ENCODE measurements around the gene AHNAK. TPM values are rescaled to one million over a fixed set of nuclear protein-coding genes. Genes with fewer than 3 reads are reported as not detected.

The AHNAK gene
- polyA plus RNA-seq, 1 donor from 2014 or later, result 107 TPM

- H3K27me3 Mint-ChIP-seq, result no peaks in the 10 kb centered on the region
- peak overlapping the region in 1 of 3 donors; percentile 50 for H3K27ac Mint-ChIP-seq
- H3K4me1 Mint-ChIP-seq, result no peaks in the 10 kb centered on the region
- no peaks in the 10 kb centered on the region for H3K9me3 Mint-ChIP-seq
- H3K36me3 Mint-ChIP-seq, result peaks cover 3% of the 10 kb centered on the region
- H3K4me3 Mint-ChIP-seq, result no peak overlapping the region
Observed at GRCh38 chr11:62406034-62406433, 140.6 kb downstream of the AHNAK start.

- Mint-ChIP-seq H3K27me3 (no peaks in the 10 kb centered on the region), H3K4me3 (peak overlapping the region in 1 of 4 donors; percentile 37), H3K9me3 (no peaks in the 10 kb centered on the region), H3K27ac (no peak overlapping the region), H3K36me3 (peaks cover 3% of the 10 kb centered on the region), H3K4me1 (no peaks in the 10 kb centered on the region)
Observed at GRCh38 chr11:62404901-62405300, 141.7 kb downstream of the AHNAK start.

DNA sequence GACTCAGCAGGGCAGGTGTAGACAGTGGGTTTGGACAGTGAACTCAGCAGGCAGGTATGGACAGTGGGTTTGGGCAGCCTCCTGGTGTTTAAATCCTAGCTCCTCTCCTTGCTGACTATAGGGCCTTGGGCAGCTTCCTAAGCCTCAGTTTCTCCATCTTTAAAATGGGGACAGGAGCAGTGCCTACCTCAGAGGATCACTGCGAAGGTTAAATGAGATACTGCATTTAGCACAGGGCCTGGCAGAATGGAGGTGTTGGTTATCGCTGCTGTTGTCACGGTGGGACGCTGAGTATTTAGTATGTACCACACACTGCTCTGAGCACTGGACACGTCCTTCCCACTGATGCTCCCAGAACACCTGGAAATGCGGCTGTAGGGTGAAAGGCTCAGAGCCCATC is 142.2 kb downstream of the AHNAK start:
- Mint-ChIP-seq H3K4me3 (no peak overlapping the region), H3K4me1 (no peaks in the 10 kb centered on the region), H3K27ac (no peak overlapping the region), H3K36me3 (peaks cover 3% of the 10 kb centered on the region), H3K27me3 (no peaks in the 10 kb centered on the region), H3K9me3 (no peaks in the 10 kb centered on the region)

DNA sequence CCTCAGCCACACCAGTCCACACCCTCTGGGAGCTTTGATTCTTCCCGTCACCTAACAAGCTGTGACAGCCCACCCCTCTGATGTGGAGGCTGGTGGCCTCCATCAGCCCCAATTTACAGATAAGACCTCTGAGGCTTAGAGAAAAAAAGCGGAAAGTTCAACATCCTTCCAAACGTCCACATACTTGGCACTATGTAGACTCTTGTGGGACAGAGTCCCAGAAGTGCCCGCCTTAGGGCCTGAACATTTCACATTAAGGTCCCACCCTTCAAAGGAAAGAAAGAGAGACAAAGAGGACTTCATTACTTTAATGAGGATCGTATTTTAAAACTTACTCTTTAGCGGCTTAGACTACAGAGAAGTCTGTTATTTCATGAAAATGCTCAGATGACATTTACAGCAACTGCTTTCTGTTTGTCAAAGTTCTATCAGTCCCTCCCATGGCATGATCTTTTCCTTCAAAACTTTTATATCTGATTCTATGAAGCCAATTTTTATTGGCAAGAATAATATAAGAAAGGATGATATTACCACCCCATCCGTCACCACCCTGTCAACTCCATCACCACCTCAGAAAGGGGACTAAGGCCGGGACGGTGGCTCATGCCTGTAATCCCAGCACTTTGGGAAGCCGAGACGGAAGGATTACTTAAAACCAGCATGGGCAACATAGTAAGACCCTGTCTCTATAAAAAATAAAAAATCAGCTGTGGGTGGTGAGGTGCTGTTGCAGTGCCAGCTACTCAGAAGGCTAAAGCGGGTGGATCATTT is 143.5 kb downstream of the AHNAK start:
- Mint-ChIP-seq H3K27ac (peak overlapping the region in 1 of 3 donors; percentile 2), H3K27me3 (peaks cover 2% of the 10 kb centered on the region), H3K4me1 (peaks cover 0 to 2% (median 0%) of the 10 kb centered on the region in 3 donors), H3K9me3 (no peaks in the 10 kb centered on the region), H3K36me3 (peaks cover 3% of the 10 kb centered on the region), H3K4me3 (no peak overlapping the region)

GRCh38 chr11:62402226-62402959 is 144.2 kb downstream of the AHNAK start:
- Mint-ChIP-seq H3K27ac (peak overlapping the region in 1 of 3 donors; percentile 45), H3K4me1 (peaks cover 0 to 2% (median 0%) of the 10 kb centered on the region in 3 donors), H3K4me3 (peak overlapping the region in 2 of 4 donors; percentile 6 to 34), H3K27me3 (peaks cover 2% of the 10 kb centered on the region), H3K9me3 (no peaks in the 10 kb centered on the region), H3K36me3 (peaks cover 5% of the 10 kb centered on the region)

DNA sequence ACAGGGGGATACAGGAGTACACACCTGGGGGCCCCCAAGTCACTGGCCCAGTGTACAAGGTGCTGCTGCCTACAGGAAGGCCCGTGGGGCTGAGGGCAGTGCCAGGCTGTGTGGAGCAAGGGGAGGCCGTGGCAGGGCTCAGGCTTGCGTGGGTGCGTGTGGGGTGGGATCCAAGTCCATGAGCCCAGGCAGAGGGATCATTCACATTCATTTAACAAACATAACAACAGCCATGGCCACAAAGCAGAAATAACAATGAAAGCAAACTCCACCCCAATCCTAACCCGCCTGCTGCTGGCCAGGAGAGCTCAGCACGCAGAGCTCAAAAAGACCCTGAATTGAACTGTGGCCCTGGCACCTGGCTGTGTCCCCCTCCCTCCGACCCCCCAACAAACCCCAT is 144.8 kb downstream of the AHNAK start:
- H3K36me3 Mint-ChIP-seq, result peaks cover 5% of the 10 kb centered on the region
- no peaks in the 10 kb centered on the region for H3K9me3 Mint-ChIP-seq
- H3K27ac Mint-ChIP-seq, result peak overlapping the region in 2 of 3 donors; percentile 39 to 45
- H3K27me3 Mint-ChIP-seq, result peaks cover 2% of the 10 kb centered on the region
- H3K4me1 Mint-ChIP-seq, result peaks cover 0 to 2% (median 0%) of the 10 kb centered on the region in 3 donors
- peak overlapping the region in 2 of 4 donors; percentile 12 to 25 for H3K4me3 Mint-ChIP-seq

DNA sequence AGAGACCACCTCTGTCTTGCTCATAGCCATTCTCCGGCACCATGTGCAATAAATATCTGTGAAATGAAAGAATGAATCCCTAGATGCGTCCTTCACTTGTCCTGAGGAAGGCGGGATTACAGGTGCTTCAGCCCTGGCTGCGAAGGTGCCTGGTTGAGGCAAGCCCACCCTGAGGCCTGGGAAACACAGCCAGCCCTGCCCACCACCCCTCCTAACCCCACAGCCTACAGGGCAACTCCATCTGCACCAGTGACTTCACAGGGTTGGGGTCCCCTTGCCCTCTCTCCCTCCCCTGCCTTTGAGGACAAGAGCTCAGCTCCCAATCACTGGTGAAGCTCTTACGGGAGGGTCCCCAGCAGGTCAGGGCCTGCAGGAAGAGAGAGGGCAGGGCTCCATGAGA is 145.2 kb downstream of the AHNAK start:
- Mint-ChIP-seq H3K27me3 (peaks cover 2% of the 10 kb centered on the region), H3K4me3 (peak overlapping the region in 1 of 4 donors; percentile 25), H3K9me3 (no peaks in the 10 kb centered on the region), H3K36me3 (peaks cover 5% of the 10 kb centered on the region), H3K27ac (peak overlapping the region in 1 of 3 donors; percentile 39), H3K4me1 (peaks cover 0 to 2% (median 0%) of the 10 kb centered on the region in 3 donors)

DNA sequence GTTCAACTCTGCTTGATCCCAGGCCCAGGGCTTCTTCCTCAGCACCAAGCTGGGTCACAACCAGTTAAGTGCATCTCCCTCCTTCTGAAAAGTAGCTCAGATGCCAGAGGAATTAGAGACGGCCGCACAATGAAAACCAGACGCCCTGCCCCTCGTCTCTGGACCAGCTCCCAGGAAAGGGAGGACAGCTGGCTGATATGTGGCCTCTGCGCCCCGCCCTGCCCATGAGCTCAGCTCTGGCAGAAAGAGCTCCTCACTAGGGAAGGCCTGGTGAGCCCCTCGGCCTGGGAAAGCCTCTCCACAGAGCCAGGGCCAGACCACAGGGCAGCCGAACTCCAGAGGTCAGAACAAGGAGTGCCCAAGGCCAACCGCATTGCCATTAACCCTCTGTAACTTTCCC is 145.8 kb downstream of the AHNAK start:
- H3K36me3 Mint-ChIP-seq, result peaks cover 5% of the 10 kb centered on the region
- H3K27ac Mint-ChIP-seq, result no peak overlapping the region
- H3K4me3 Mint-ChIP-seq, result no peak overlapping the region
- H3K9me3 Mint-ChIP-seq, result no peaks in the 10 kb centered on the region
- peaks cover 0 to 2% (median 0%) of the 10 kb centered on the region in 3 donors for H3K4me1 Mint-ChIP-seq
- H3K27me3 Mint-ChIP-seq, result peaks cover 2% of the 10 kb centered on the region

DNA sequence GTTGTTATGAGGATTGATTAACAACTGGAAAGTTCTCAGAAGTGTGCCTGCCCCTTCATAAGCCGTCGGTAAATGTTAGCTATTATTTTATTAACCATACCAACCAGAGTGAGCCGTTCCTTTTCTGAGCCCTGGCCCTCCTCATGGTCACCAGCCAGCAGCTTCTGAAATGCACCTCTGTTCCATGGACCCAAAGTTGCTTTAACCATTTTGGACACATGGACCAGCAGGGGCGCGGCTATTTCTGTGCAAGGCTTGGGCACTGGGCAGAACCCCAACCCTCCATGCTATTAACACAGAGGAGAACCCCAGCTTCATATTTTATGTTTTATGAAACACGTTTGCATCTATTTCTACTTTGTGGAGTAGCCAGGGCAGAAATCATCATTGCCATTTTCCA is 146.3 kb downstream of the AHNAK start:
- no peak overlapping the region for H3K4me3 Mint-ChIP-seq
- H3K36me3 Mint-ChIP-seq, result peaks cover 5% of the 10 kb centered on the region
- no peaks in the 10 kb centered on the region for H3K9me3 Mint-ChIP-seq
- peaks cover 2% of the 10 kb centered on the region for H3K27me3 Mint-ChIP-seq
- no peak overlapping the region for H3K27ac Mint-ChIP-seq
- H3K4me1 Mint-ChIP-seq, result peaks cover 0 to 2% (median 0%) of the 10 kb centered on the region in 3 donors

- H3K4me1 Mint-ChIP-seq, result peaks cover 1 to 4% (median 3%) of the 10 kb centered on the region in 3 donors
- peak overlapping the region in 1 of 3 donors; percentile 57 for H3K27ac Mint-ChIP-seq
- peaks cover 5% of the 10 kb centered on the region for H3K36me3 Mint-ChIP-seq
- peaks cover 2% of the 10 kb centered on the region for H3K27me3 Mint-ChIP-seq
- no peak overlapping the region for H3K4me3 Mint-ChIP-seq
- H3K9me3 Mint-ChIP-seq, result no peaks in the 10 kb centered on the region
Observed at GRCh38 chr11:62399878-62400266, 146.7 kb downstream of the AHNAK start.

- H3K9me3 Mint-ChIP-seq, result no peaks in the 10 kb centered on the region
- no peak overlapping the region for H3K4me3 Mint-ChIP-seq
- H3K36me3 Mint-ChIP-seq, result peaks cover 5% of the 10 kb centered on the region
- H3K4me1 Mint-ChIP-seq, result peaks cover 2 to 7% (median 5%) of the 10 kb centered on the region in 3 donors
- H3K27me3 Mint-ChIP-seq, result peaks cover 2% of the 10 kb centered on the region
- H3K27ac Mint-ChIP-seq, result peak overlapping the region in 2 of 3 donors; percentile 57 to 63
Observed at GRCh38 chr11:62399172-62399877, 147.3 kb downstream of the AHNAK start.

GRCh38 chr11:62398011-62398994 is 148.3 kb downstream of the AHNAK start:
- Mint-ChIP-seq H3K9me3 (no peaks in the 10 kb centered on the region), H3K4me3 (no peak overlapping the region), H3K36me3 (peaks cover 1% of the 10 kb centered on the region), H3K27ac (no peak overlapping the region), H3K27me3 (peaks cover 2% of the 10 kb centered on the region), H3K4me1 (peaks cover 2 to 7% (median 5%) of the 10 kb centered on the region in 3 donors)

GRCh38 chr11:62395885-62396551 is 150.6 kb downstream of the AHNAK start:
- Mint-ChIP-seq H3K27ac (no peak overlapping the region), H3K4me1 (peaks cover 2 to 7% (median 5%) of the 10 kb centered on the region in 3 donors), H3K36me3 (peaks cover 1% of the 10 kb centered on the region), H3K4me3 (no peak overlapping the region), H3K27me3 (peaks cover 2% of the 10 kb centered on the region), H3K9me3 (no peaks in the 10 kb centered on the region)

Measured in IgD-negative memory B cell (primary cell).